HEK293 (cell line): Measurements from ENCODE around the gene ETV3.

Source experiments
- CTCF ChIA-PET: fragments of 350-600 bp; formaldehyde crosslinking; extraction: SDS; loops from one replicate; lab custom pipeline; 2021; ENCODE audit warnings: antibody characterized with exemption; lab: Yijun Ruan, JAX
- POLR2A ChIA-PET: fragments of 300-600 bp; formaldehyde crosslinking; extraction: SDS; loops from one replicate; lab custom pipeline; 2020; ENCODE audit warnings: antibody characterized with exemption, inconsistent platforms; lab: Yijun Ruan, JAX
- H3K27ac ChIP-seq: fragments of 200-500 bp; sonication (Bioruptor generic); 2 replicates; pipeline ENCODE4 v1.5.1; 2014; ENCODE audit warnings: low read depth, low read length, control low read depth, inconsistent platforms; ENCODE audit errors: extremely low read depth
- H3K36me3 ChIP-seq, 2 experiments: fragments of 200-500 bp in 1 of 2; sonication (Bioruptor generic) in 1 of 2; 1 replicate in 1 of 2; 2 replicates in 1 of 2; pipeline ENCODE4 v1.5.1; 2014 to 2017; ENCODE audit warnings: inconsistent platforms in 2 of 2, low read length in 2 of 2; ENCODE audit not compliant: control insufficient read depth in 2 of 2, insufficient read depth in 1 of 2
- H3K4me1 ChIP-seq: fragments of 200-500 bp; sonication (Bioruptor generic); 2 replicates; pipeline ENCODE4 v1.5.1; 2014; ENCODE audit warnings: mild to moderate bottlenecking, low read length, inconsistent platforms; ENCODE audit not compliant: control insufficient read depth, insufficient read depth
- H3K4me3 ChIP-seq: 2 replicates; pipeline ENCODE4 v1.5.1; 2011; ENCODE audit warnings: low read depth, mild to moderate bottlenecking, control low read depth, low read length, moderate library complexity
- H3K9me3 ChIP-seq: fragments of 200-500 bp; sonication (Bioruptor generic); 2 replicates; pipeline ENCODE4 v1.5.1; 2014; ENCODE audit warnings: low read depth, low read length, inconsistent platforms; ENCODE audit not compliant: control insufficient read depth, insufficient read depth
- BCL11A ChIP-seq: fragments of 450-650 bp; formaldehyde crosslinking; IDR thresholded peaks from 2 replicates; pipeline ENCODE4 v1.5.1; 2016; ENCODE audit warnings: low read depth, missing biosample characterization, missing genetic modification characterization
- GFI1B ChIP-seq: fragments of 450-650 bp; formaldehyde crosslinking; IDR thresholded peaks from 2 replicates; pipeline ENCODE4 v1.5.1; 2016; ENCODE audit warnings: missing biosample characterization, missing genetic modification characterization
- GLI2 ChIP-seq: fragments of 450-650 bp; formaldehyde crosslinking; IDR thresholded peaks from 2 replicates; pipeline ENCODE4; 2017; ENCODE audit warnings: missing biosample characterization, missing genetic modification characterization, low read depth, borderline replicate concordance
- HOXC10 ChIP-seq: sonication (generic); formaldehyde crosslinking; IDR thresholded peaks from 2 replicates; pipeline ENCODE4 v1.8.1; 2023; ENCODE audit warnings: mild to moderate bottlenecking, missing genetic modification reagents
- MYNN ChIP-seq: fragments of 450-650 bp; formaldehyde crosslinking; IDR thresholded peaks from 2 replicates; pipeline ENCODE4 v1.5.1; 2016; ENCODE audit warnings: missing biosample characterization, missing genetic modification characterization, borderline replicate concordance
- PRDM1 ChIP-seq: fragments of 450-650 bp; formaldehyde crosslinking; IDR thresholded peaks from 2 replicates; pipeline ENCODE4; 2016; ENCODE audit warnings: missing biosample characterization, missing genetic modification characterization
- SALL2 ChIP-seq: fragments of 450-650 bp; formaldehyde crosslinking; IDR thresholded peaks from 2 replicates; pipeline ENCODE4 v1.5.0; 2017; ENCODE audit warnings: missing biosample characterization, mild to moderate bottlenecking, missing genetic modification characterization, borderline replicate concordance
- SP2 ChIP-seq: fragments of 450-650 bp; formaldehyde crosslinking; IDR thresholded peaks from 2 replicates; pipeline ENCODE4 v1.5.1; 2016; ENCODE audit warnings: missing biosample characterization, missing genetic modification characterization
- YY2 ChIP-seq: fragments of 450-650 bp; formaldehyde crosslinking; IDR thresholded peaks from 2 replicates; pipeline ENCODE4 v1.5.1; 2016; ENCODE audit warnings: missing biosample characterization, missing genetic modification characterization
- ZBTB8A ChIP-seq: fragments of 450-650 bp; formaldehyde crosslinking; IDR thresholded peaks from 2 replicates; pipeline ENCODE4 v1.5.1; 2016; ENCODE audit warnings: missing biosample characterization, missing genetic modification characterization
- ZFHX2 ChIP-seq: fragments of 450-650 bp; formaldehyde crosslinking; conservative IDR thresholded peaks from 2 replicates; pipeline ENCODE4 v1.5.1; 2016; ENCODE audit warnings: missing biosample characterization, missing genetic modification characterization
- ZNF121 ChIP-seq: fragments of 450-650 bp; formaldehyde crosslinking; IDR thresholded peaks from 2 replicates; pipeline ENCODE4 v1.5.1; 2016; ENCODE audit warnings: missing biosample characterization, missing genetic modification characterization
- ZNF146 ChIP-seq: fragments of 450-650 bp; formaldehyde crosslinking; IDR thresholded peaks from 2 replicates; pipeline ENCODE4 v1.5.1; 2016; ENCODE audit warnings: missing biosample characterization, missing genetic modification characterization
- ZNF174 ChIP-seq: fragments of 450-650 bp; formaldehyde crosslinking; IDR thresholded peaks from 2 replicates; pipeline ENCODE4 v1.5.0; 2017; ENCODE audit warnings: missing biosample characterization, mild to moderate bottlenecking, missing genetic modification characterization
- ZNF394 ChIP-seq: fragments of 450-650 bp; formaldehyde crosslinking; IDR thresholded peaks from 2 replicates; pipeline ENCODE4 v1.5.1; 2016; ENCODE audit warnings: missing biosample characterization, missing genetic modification characterization, mild to moderate bottlenecking, moderate library complexity, borderline replicate concordance
- ZNF416 ChIP-seq: fragments of 450-650 bp; formaldehyde crosslinking; IDR thresholded peaks from 2 replicates; pipeline ENCODE4 v1.5.1; 2016; ENCODE audit warnings: missing biosample characterization, missing genetic modification characterization
- ZNF521 ChIP-seq: fragments of 450-650 bp; formaldehyde crosslinking; IDR thresholded peaks from 2 replicates; pipeline ENCODE4 v1.5.1; 2017; ENCODE audit warnings: missing biosample characterization, mild to moderate bottlenecking, missing genetic modification characterization
- ZNF558 ChIP-seq: fragments of 450-650 bp; formaldehyde crosslinking; IDR thresholded peaks from 2 replicates; pipeline ENCODE4 v1.5.1; 2016; ENCODE audit warnings: missing biosample characterization, missing genetic modification characterization
- ZNF596 ChIP-seq: fragments of 450-650 bp; IDR thresholded peaks from 2 replicates; pipeline ENCODE4 v1.5.0; 2018; ENCODE audit warnings: missing biosample characterization, mild to moderate bottlenecking, missing genetic modification characterization, moderate library complexity
- ZNF629 ChIP-seq: fragments of 450-650 bp; formaldehyde crosslinking; IDR thresholded peaks from 2 replicates; pipeline ENCODE4 v1.5.1; 2017; ENCODE audit warnings: missing biosample characterization, missing genetic modification characterization
- TF ChIP-seq, protein P1 (sequence below): fragments of 450-650 bp; formaldehyde crosslinking; IDR thresholded peaks from 2 replicates; pipeline ENCODE4 v1.5.1; 2016; ENCODE audit warnings: missing biosample characterization, missing genetic modification characterization
- TF ChIP-seq, protein P2 (sequence below): fragments of 450-650 bp; formaldehyde crosslinking; IDR thresholded peaks from 2 replicates; pipeline ENCODE4 v1.5.1; 2016; ENCODE audit warnings: missing biosample characterization, missing genetic modification characterization
- TF ChIP-seq, protein P3 (sequence below): fragments of 450-650 bp; formaldehyde crosslinking; IDR thresholded peaks from 2 replicates; pipeline ENCODE4 v1.5.1; 2016; ENCODE audit warnings: missing biosample characterization, missing genetic modification characterization

Gene ETV3

DNA sequence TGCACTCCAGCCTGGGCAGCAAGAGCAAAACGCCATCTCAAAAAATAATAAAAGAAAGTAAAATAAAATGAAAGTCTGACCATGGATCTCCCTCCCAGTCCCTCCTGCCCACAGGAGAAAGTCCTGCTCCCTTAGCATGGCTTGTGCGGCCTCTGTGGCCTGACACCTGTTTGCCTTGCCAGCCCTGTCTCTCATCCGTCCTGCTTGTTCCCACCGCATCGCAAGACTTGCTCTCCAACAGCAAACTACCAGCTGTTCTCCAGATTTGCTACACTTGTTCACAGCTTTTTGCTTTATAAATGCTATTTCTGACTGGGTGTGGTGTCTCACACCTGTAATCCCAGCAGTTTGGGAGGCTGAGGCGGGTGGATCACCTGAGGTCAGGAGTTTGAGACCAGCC lies 41.3 kb downstream of the ETV3 start (continued):
- no peak for TF ChIP-seq GFI1B (tag by site-specific recombination)
- TF ChIP-seq, protein P1, sequence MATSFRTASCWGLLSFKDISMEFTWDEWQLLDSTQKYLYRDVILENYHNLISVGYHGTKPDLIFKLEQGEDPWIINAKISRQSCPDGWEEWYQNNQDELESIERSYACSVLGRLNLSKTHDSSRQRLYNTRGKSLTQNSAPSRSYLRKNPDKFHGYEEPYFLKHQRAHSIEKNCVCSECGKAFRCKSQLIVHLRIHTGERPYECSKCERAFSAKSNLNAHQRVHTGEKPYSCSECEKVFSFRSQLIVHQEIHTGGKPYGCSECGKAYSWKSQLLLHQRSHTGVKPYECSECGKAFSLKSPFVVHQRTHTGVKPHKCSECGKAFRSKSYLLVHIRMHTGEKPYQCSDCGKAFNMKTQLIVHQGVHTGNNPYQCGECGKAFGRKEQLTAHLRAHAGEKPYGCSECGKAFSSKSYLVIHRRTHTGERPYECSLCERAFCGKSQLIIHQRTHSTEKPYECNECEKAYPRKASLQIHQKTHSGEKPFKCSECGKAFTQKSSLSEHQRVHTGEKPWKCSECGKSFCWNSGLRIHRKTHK, result no peak
- TF ChIP-seq ZNF596 (tag by site-specific recombination), result no peak
- TF ChIP-seq ZNF558, result no peak
- no peak for TF ChIP-seq ZNF121
- TF ChIP-seq SALL2 (tag by site-specific recombination), result no peak
- TF ChIP-seq PRDM1 (tag by site-specific recombination), result no peak
- no peak for TF ChIP-seq YY2 (tag by site-specific recombination)
- no peak for TF ChIP-seq ZNF629 (tag by site-specific recombination)
- TF ChIP-seq, all 188 proteins: peak for 0

DNA sequence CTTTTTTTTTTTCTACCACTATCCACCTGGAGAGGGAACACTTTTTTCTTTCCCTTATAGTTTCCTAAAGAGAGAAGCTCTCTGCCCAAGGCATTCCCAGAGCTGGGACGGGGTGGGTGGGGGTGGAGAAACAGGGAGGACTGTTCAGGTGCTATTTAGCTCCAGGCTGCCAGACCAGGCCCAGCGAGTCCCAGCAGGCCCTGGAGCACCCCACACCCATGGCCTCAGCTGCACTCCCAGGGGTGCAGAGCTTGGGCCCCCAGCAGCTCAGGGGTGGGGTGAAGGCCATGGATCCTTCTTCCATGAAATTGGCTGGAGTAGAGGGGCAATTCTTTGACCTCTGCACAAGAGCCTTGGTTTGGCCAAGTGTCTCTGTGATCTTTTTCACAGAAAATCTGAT lies 42.6 kb downstream of the ETV3 start:
- no peaks in the 10 kb centered on the region for H3K36me3 ChIP-seq
- TF ChIP-seq ZBTB8A (tag by site-specific recombination) (no peak), ZNF174 (no peak), ZFHX2 (tag by site-specific recombination) (no peak), HOXC10 (no peak), ZNF521 (tag by site-specific recombination) (no peak), BCL11A (no peak), ZNF146 (tag by site-specific recombination) (no peak), GLI2 (tag by site-specific recombination) (no peak), MYNN (tag by site-specific recombination) (no peak), ZNF394 (tag by site-specific recombination) (no peak), SP2 (tag by site-specific recombination) (no peak), YY2 (tag by site-specific recombination) (no peak), ZNF416 (tag by site-specific recombination) (no peak), ZNF121 (no peak)
- TF ChIP-seq, protein P2, sequence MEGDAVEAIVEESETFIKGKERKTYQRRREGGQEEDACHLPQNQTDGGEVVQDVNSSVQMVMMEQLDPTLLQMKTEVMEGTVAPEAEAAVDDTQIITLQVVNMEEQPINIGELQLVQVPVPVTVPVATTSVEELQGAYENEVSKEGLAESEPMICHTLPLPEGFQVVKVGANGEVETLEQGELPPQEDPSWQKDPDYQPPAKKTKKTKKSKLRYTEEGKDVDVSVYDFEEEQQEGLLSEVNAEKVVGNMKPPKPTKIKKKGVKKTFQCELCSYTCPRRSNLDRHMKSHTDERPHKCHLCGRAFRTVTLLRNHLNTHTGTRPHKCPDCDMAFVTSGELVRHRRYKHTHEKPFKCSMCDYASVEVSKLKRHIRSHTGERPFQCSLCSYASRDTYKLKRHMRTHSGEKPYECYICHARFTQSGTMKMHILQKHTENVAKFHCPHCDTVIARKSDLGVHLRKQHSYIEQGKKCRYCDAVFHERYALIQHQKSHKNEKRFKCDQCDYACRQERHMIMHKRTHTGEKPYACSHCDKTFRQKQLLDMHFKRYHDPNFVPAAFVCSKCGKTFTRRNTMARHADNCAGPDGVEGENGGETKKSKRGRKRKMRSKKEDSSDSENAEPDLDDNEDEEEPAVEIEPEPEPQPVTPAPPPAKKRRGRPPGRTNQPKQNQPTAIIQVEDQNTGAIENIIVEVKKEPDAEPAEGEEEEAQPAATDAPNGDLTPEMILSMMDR (tag by site-specific recombination), result no peak
- TF ChIP-seq, protein P3, sequence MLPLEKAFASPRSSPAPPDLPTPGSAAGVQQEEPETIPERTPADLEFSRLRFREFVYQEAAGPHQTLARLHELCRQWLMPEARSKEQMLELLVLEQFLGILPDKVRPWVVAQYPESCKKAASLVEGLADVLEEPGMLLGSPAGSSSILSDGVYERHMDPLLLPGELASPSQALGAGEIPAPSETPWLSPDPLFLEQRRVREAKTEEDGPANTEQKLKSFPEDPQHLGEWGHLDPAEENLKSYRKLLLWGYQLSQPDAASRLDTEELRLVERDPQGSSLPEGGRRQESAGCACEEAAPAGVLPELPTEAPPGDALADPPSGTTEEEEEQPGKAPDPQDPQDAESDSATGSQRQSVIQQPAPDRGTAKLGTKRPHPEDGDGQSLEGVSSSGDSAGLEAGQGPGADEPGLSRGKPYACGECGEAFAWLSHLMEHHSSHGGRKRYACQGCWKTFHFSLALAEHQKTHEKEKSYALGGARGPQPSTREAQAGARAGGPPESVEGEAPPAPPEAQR, result no peak
- TF ChIP-seq, all 188 proteins: peak for 0
- H3K9me3 ChIP-seq, result no peaks in the 10 kb centered on the region
- no peaks in the 10 kb centered on the region for H3K4me1 ChIP-seq
- ChIA-PET POLR2A (no interaction called here), CTCF (interaction anchor here (1.6 kb wide), 1 partner anchor 61 kb away, joined by 15 read pairs; no protein-coding TSS in a partner anchor)
- no peak overlapping the region for H3K27ac ChIP-seq
- H3K4me3 ChIP-seq, result no peak overlapping the region
